Parathyroid adenoma (tissue), 2 donors: ENCODE measurements around the gene ZNF552.
"Not testable (repeated sequence)": the region's sequence is repeated elsewhere in the genome, so short reads cannot be mapped to it uniquely, and the experiment has no call there.

Experiments used
- H2AFZ ChIP-seq: fragments of 300-600 bp; sonication (generic); one replicate; pipeline ENCODE4 v1.7.0; 2017; ENCODE audit warnings: antibody characterized with exemption, mild to moderate bottlenecking
- H3K27ac ChIP-seq: fragments of 300-600 bp; sonication (generic); one replicate; pipeline ENCODE4 v1.7.0; 2017
- H3K27me3 ChIP-seq: fragments of 300-600 bp; sonication (generic); one replicate; pipeline ENCODE4 v1.7.0; 2017; ENCODE audit warnings: low read length; ENCODE audit not compliant: control insufficient read depth, insufficient read depth
- H3K36me3 ChIP-seq: fragments of 300-600 bp; sonication (generic); one replicate; pipeline ENCODE4 v1.7.0; 2017; ENCODE audit warnings: low read length; ENCODE audit not compliant: control insufficient read depth, insufficient read depth
- H3K4me1 ChIP-seq: fragments of 300-600 bp; sonication (generic); one replicate; pipeline ENCODE4 v1.7.0; 2017; ENCODE audit warnings: control low read depth
- H3K4me2 ChIP-seq: fragments of 300-600 bp; sonication (generic); one replicate; pipeline ENCODE4 v1.7.0; 2017; ENCODE audit warnings: low read length
- H3K4me3 ChIP-seq: fragments of 300-600 bp; sonication (generic); one replicate; pipeline ENCODE4 v1.7.0; 2017; ENCODE audit warnings: low read depth, low read length
- H3K79me2 ChIP-seq: fragments of 300-600 bp; sonication (generic); one replicate; pipeline ENCODE4 v1.7.0; 2017; ENCODE audit warnings: control low read depth
- H3K9ac ChIP-seq: fragments of 300-600 bp; sonication (generic); one replicate; pipeline ENCODE4 v1.7.0; 2017; ENCODE audit warnings: mild to moderate bottlenecking
- H3K9me3 ChIP-seq: fragments of 300-600 bp; sonication (generic); one replicate; pipeline ENCODE4 v1.7.0; 2017; ENCODE audit warnings: low read length; ENCODE audit not compliant: control insufficient read depth
- CTCF ChIP-seq: fragments of 300-600 bp; sonication (generic); IDR thresholded peaks from one replicate; pipeline ENCODE4 v1.7.0; 2017; ENCODE audit warnings: antibody characterized with exemption, mild to moderate bottlenecking
- donor health status: primary hyperparathyroidism.

Gene ZNF552

GRCh38 chr19:57814505-57815246 lies at the start of gene ZNF552:
ZNF552 (minus strand) TSS chr19:57814913; CDS start chr19:57814743, 170 bp downstream.
- peak within 1 kb of the TSS; percentile 87 for H2AFZ ChIP-seq
- peaks cover 13% of the 10 kb centered on the region for H3K4me1 ChIP-seq
- H3K79me2 ChIP-seq = peaks cover 16% of the 10 kb centered on the region
- peak within 1 kb of the TSS; percentile 94 for H3K4me3 ChIP-seq
- no peaks in the 10 kb centered on the region for H3K36me3 ChIP-seq
- peak within 1 kb of the TSS; percentile 78 for H3K27ac ChIP-seq
- H3K4me2 ChIP-seq = peak within 1 kb of the TSS; percentile 92
- H3K27me3 ChIP-seq = no peaks in the 10 kb centered on the region
- TF ChIP-seq CTCF = no peak
- peak within 1 kb of the TSS; percentile 1 for H3K9ac ChIP-seq
- no peaks in the 10 kb centered on the region for H3K9me3 ChIP-seq

- not testable (repeated sequence) for H3K27me3 ChIP-seq, H3K4me1 ChIP-seq, H2AFZ ChIP-seq, H3K9me3 ChIP-seq, H3K36me3 ChIP-seq, H3K4me2 ChIP-seq, H3K27ac ChIP-seq, H3K9ac ChIP-seq, H3K4me3 ChIP-seq
- peaks cover 15% of the 10 kb centered on the region for H3K79me2 ChIP-seq
These were observed 47.6 kb upstream of the ZNF552 start for GRCh38 chr19:57862351-57862750.

- H3K4me3 ChIP-seq, H3K4me1 ChIP-seq, H3K9ac ChIP-seq, H3K27me3 ChIP-seq, H3K36me3 ChIP-seq, H3K4me2 ChIP-seq, H2AFZ ChIP-seq, H3K27ac ChIP-seq, H3K9me3 ChIP-seq: not testable (repeated sequence)
- H3K79me2 ChIP-seq = peaks cover 23% of the 10 kb centered on the region
These were observed 39.4 kb upstream of the ZNF552 start for GRCh38 chr19:57854117-57854516.

GRCh38 chr19:57851812-57852603 lies 37.3 kb upstream of the ZNF552 start:
- not testable (repeated sequence) for H3K4me1 ChIP-seq, H3K27me3 ChIP-seq, H3K4me3 ChIP-seq, H3K9ac ChIP-seq, H3K27ac ChIP-seq, H2AFZ ChIP-seq, H3K4me2 ChIP-seq, H3K9me3 ChIP-seq, H3K36me3 ChIP-seq
- peaks cover 23% of the 10 kb centered on the region for H3K79me2 ChIP-seq

GRCh38 chr19:57850553-57851017 lies 35.9 kb upstream of the ZNF552 start:
- peak overlapping the region; percentile 65 for H3K27ac ChIP-seq
- no peak for TF ChIP-seq CTCF
- H3K4me3 ChIP-seq = peak overlapping the region; percentile 69

GRCh38 chr19:57849666-57850473 lies 35.2 kb upstream of the ZNF552 start, which contains the start of gene ZNF587:
ZNF587 (plus strand) TSS chr19:57849859; CDS start chr19:57850039, 180 bp downstream.
- Histone ChIP-seq H3K27ac (peak within 1 kb of the TSS; percentile 65), H3K79me2 (peaks cover 22% of the 10 kb centered on the region), H3K4me2 (peak within 1 kb of the TSS; percentile 94), H2AFZ (peak within 1 kb of the TSS; percentile 59), H3K4me3 (peak within 1 kb of the TSS; percentile 69)
- not testable (repeated sequence) for H3K9me3 ChIP-seq, H3K36me3 ChIP-seq, H3K27me3 ChIP-seq, H3K9ac ChIP-seq, H3K4me1 ChIP-seq

More at GRCh38 chr19:57850553-57851017, 35.9 kb upstream of the ZNF552 start:
- H3K4me1 ChIP-seq = peaks cover 7% of the 10 kb centered on the region
- peaks cover 23% of the 10 kb centered on the region for H3K79me2 ChIP-seq
- peak overlapping the region; percentile 94 for H3K4me2 ChIP-seq
- H3K9ac ChIP-seq = no peak overlapping the region
- no peaks in the 10 kb centered on the region for H3K27me3 ChIP-seq
- H3K9me3 ChIP-seq = no peaks in the 10 kb centered on the region
- H3K36me3 ChIP-seq = no peaks in the 10 kb centered on the region
- no peak overlapping the region for H2AFZ ChIP-seq

GRCh38 chr19:57849162-57849665 lies 34.5 kb upstream of the ZNF552 start:
- H3K4me3 ChIP-seq = peak overlapping the region; percentile 69
- H3K4me1 ChIP-seq = not testable (repeated sequence)

GRCh38 chr19:57847164-57847563 lies 32.5 kb upstream of the ZNF552 start:
- H3K27ac ChIP-seq, H3K9ac ChIP-seq, H3K9me3 ChIP-seq, H2AFZ ChIP-seq, H3K27me3 ChIP-seq, H3K36me3 ChIP-seq, H3K4me3 ChIP-seq, H3K4me2 ChIP-seq, H3K4me1 ChIP-seq: not testable (repeated sequence)
- peaks cover 14% of the 10 kb centered on the region for H3K79me2 ChIP-seq

More at GRCh38 chr19:57849162-57849665, 34.5 kb upstream of the ZNF552 start:
- not testable (repeated sequence) for H3K27ac ChIP-seq, H3K27me3 ChIP-seq, H3K4me2 ChIP-seq, H2AFZ ChIP-seq, H3K9ac ChIP-seq, H3K9me3 ChIP-seq, H3K36me3 ChIP-seq
- H3K79me2 ChIP-seq = peaks cover 25% of the 10 kb centered on the region
